KMS-11 (cell line): ENCODE measurements around the gene USH2A.
"Not testable (repeated sequence)": the region's sequence is repeated elsewhere in the genome, so short reads cannot be mapped to it uniquely, and the experiment has no call there.

ENCODE experiments used
- H2AFZ ChIP-seq: fragments of 200-600 bp; sonication (generic); 2 replicates; pipeline ENCODE4 v1.6.1; 2016; ENCODE audit warnings: antibody characterized with exemption, mixed run types, low read depth
- H3K27ac ChIP-seq: fragments of 200-600 bp; sonication (generic); 2 replicates; pipeline ENCODE4 v1.6.1; 2016; ENCODE audit warnings: mild to moderate bottlenecking, mixed run types
- H3K27me3 ChIP-seq: fragments of 200-600 bp; sonication (generic); 2 replicates; pipeline ENCODE4 v1.6.1; 2017; ENCODE audit warnings: mild to moderate bottlenecking, low read depth, mixed run types, moderate library complexity; ENCODE audit not compliant: insufficient read depth
- H3K36me3 ChIP-seq: fragments of 200-600 bp; sonication (generic); 2 replicates; pipeline ENCODE4 v1.6.1; 2017; ENCODE audit warnings: mild to moderate bottlenecking, mixed run types; ENCODE audit not compliant: insufficient read depth
- H3K4me1 ChIP-seq: fragments of 200-600 bp; sonication (generic); 2 replicates; pipeline ENCODE4 v1.6.1; 2016; ENCODE audit warnings: mild to moderate bottlenecking, low read depth, mixed run types; ENCODE audit not compliant: poor library complexity, severe bottlenecking
- H3K4me2 ChIP-seq: fragments of 200-600 bp; sonication (generic); 2 replicates; pipeline ENCODE4 v1.7.0; 2016; ENCODE audit warnings: mild to moderate bottlenecking, mixed run types
- H3K4me3 ChIP-seq: fragments of 200-600 bp; sonication (generic); IDR thresholded peaks from 2 replicates; pipeline ENCODE4 v1.6.1; 2017; ENCODE audit warnings: low read depth, low read length, mixed read lengths; ENCODE audit not compliant: insufficient read depth
- H3K79me2 ChIP-seq: fragments of 200-600 bp; sonication (generic); 2 replicates; pipeline ENCODE4 v1.6.1; 2016; ENCODE audit warnings: low read depth, mixed run types; ENCODE audit not compliant: insufficient read depth
- H3K9ac ChIP-seq: fragments of 200-600 bp; sonication (generic); 2 replicates; pipeline ENCODE4 v1.6.1; 2016; ENCODE audit warnings: mild to moderate bottlenecking, mixed run types
- H4K20me1 ChIP-seq: fragments of 200-600 bp; sonication (generic); 2 replicates; pipeline ENCODE4 v1.6.1; 2016; ENCODE audit warnings: mild to moderate bottlenecking, mixed run types; ENCODE audit not compliant: insufficient read depth
- CTCF ChIP-seq: fragments of 200-600 bp; sonication (generic); conservative IDR thresholded peaks from 2 replicates; pipeline ENCODE4 v1.6.1; 2017; ENCODE audit warnings: low read depth, mild to moderate bottlenecking, antibody characterized with exemption, low read length, moderate library complexity, mixed read lengths

Gene USH2A

GRCh38 chr1:216020743-216021345, 402.4 kb downstream of the USH2A start:
- no peak overlapping the region for H3K9ac ChIP-seq
- no peak overlapping the region for H3K4me2 ChIP-seq

GRCh38 chr1:216015116-216015515, 408.1 kb downstream of the USH2A start:
- Histone ChIP-seq H3K4me1 (no peaks in the 10 kb centered on the region), H3K36me3 (no peaks in the 10 kb centered on the region), H2AFZ (no peak overlapping the region), H3K9ac (no peak overlapping the region), H3K27ac (no peak overlapping the region), H3K4me2 (no peak overlapping the region), H3K79me2 (no peaks in the 10 kb centered on the region), H4K20me1 (no peaks in the 10 kb centered on the region), H3K4me3 (no peak overlapping the region), H3K27me3 (no peaks in the 10 kb centered on the region)
- TF ChIP-seq CTCF = no peak

More at GRCh38 chr1:216020743-216021345, 402.4 kb downstream of the USH2A start:
- H3K27me3 ChIP-seq = no peaks in the 10 kb centered on the region
- no peak overlapping the region for H3K4me3 ChIP-seq
- no peaks in the 10 kb centered on the region for H3K4me1 ChIP-seq
- no peaks in the 10 kb centered on the region for H4K20me1 ChIP-seq
- H2AFZ ChIP-seq = no peak overlapping the region
- no peak for TF ChIP-seq CTCF
- no peak overlapping the region for H3K27ac ChIP-seq
- H3K36me3 ChIP-seq = no peaks in the 10 kb centered on the region
- no peaks in the 10 kb centered on the region for H3K79me2 ChIP-seq

GRCh38 chr1:216014086-216014485, 409.2 kb downstream of the USH2A start:
- Histone ChIP-seq H4K20me1 (no peaks in the 10 kb centered on the region), H3K4me3 (no peak overlapping the region), H3K4me1 (no peaks in the 10 kb centered on the region), H2AFZ (no peak overlapping the region), H3K4me2 (no peak overlapping the region), H3K27me3 (no peaks in the 10 kb centered on the region), H3K9ac (no peak overlapping the region), H3K36me3 (no peaks in the 10 kb centered on the region), H3K27ac (no peak overlapping the region), H3K79me2 (no peaks in the 10 kb centered on the region)
- no peak for TF ChIP-seq CTCF

GRCh38 chr1:216009456-216009855, 413.8 kb downstream of the USH2A start:
- H3K4me3 ChIP-seq = not testable (repeated sequence)

GRCh38 chr1:216005916-216006315, 417.3 kb downstream of the USH2A start:
- H4K20me1 ChIP-seq = no peaks in the 10 kb centered on the region
- no peaks in the 10 kb centered on the region for H3K27me3 ChIP-seq
- no peaks in the 10 kb centered on the region for H3K4me1 ChIP-seq
- H3K4me2 ChIP-seq = no peak overlapping the region
- H3K4me3 ChIP-seq = no peak overlapping the region
- H2AFZ ChIP-seq = no peak overlapping the region
- no peaks in the 10 kb centered on the region for H3K79me2 ChIP-seq
- TF ChIP-seq CTCF = no peak
- H3K27ac ChIP-seq = no peak overlapping the region
- no peak overlapping the region for H3K9ac ChIP-seq
- H3K36me3 ChIP-seq = no peaks in the 10 kb centered on the region

More at GRCh38 chr1:216009456-216009855, 413.8 kb downstream of the USH2A start:
- H2AFZ ChIP-seq, H3K27me3 ChIP-seq, H3K27ac ChIP-seq, H4K20me1 ChIP-seq, H3K36me3 ChIP-seq, H3K4me2 ChIP-seq, H3K79me2 ChIP-seq, H3K9ac ChIP-seq, H3K4me1 ChIP-seq: not testable (repeated sequence)
